Keratinocyte (primary cell): ENCODE measurements around the gene NLRC5. TPM values are rescaled to one million over a fixed set of nuclear protein-coding genes. Genes with fewer than 3 reads are reported as not detected.

Experiments used
- DNase-seq: peaks from one replicate; pipeline ENCODE4 v3.0.0-alpha.2; 2011; ENCODE audit warnings: low read depth, missing footprints, low spot score
- FAIRE-seq: peaks from 2 replicates; lab custom pipeline; 2011; peaks lifted over from hg19 to GRCh38; lab: Jason Lieb, UNC
- H2AFZ ChIP-seq: 2 replicates; pipeline ENCODE4 v1.6.0; 2012; ENCODE audit warnings: low read length, control low read depth, inconsistent platforms; ENCODE audit not compliant: control insufficient read depth
- H3K27ac ChIP-seq: 2 replicates; pipeline ENCODE4 v1.5.1; 2011; ENCODE audit warnings: low read length; ENCODE audit not compliant: control insufficient read depth, insufficient read depth
- H3K27me3 ChIP-seq: 3 replicates; pipeline ENCODE4 v1.6.0; 2011; ENCODE audit warnings: low read length; ENCODE audit not compliant: control insufficient read depth, insufficient read depth; ENCODE audit errors: extremely low read depth
- H3K36me3 ChIP-seq, 2 experiments: 2 replicates in 1 of 2; 3 replicates in 1 of 2; pipeline ENCODE4 v1.5.1; 2011; ENCODE audit warnings: low read length in 2 of 2, mild to moderate bottlenecking in 1 of 2; ENCODE audit not compliant: control insufficient read depth in 2 of 2, insufficient read depth in 2 of 2; ENCODE audit errors: extremely low read depth in 1 of 2
- H3K4me1 ChIP-seq: 3 replicates; pipeline ENCODE4 v1.5.1; 2011; ENCODE audit warnings: low read length; ENCODE audit not compliant: control insufficient read depth, insufficient read depth; ENCODE audit errors: extremely low read depth
- H3K4me2 ChIP-seq: 3 replicates; pipeline ENCODE4 v1.6.0; 2011; ENCODE audit warnings: low read depth, low read length; ENCODE audit not compliant: control insufficient read depth, insufficient read depth; ENCODE audit errors: extremely low read depth
- H3K4me3 ChIP-seq, 3 experiments: fragments of 200-600 bp in 1 of 3; sonication (generic) in 1 of 3; 2 replicates in 2 of 3; 3 replicates in 1 of 3; pipeline ENCODE4 v1.5.1; 2011 to 2016; ENCODE audit warnings: low read length in 3 of 3, mild to moderate bottlenecking in 3 of 3, control low read depth in 2 of 3, inconsistent platforms in 1 of 3, low read depth in 1 of 3, mixed read lengths in 1 of 3, mixed run types in 1 of 3, moderate library complexity in 1 of 3; ENCODE audit not compliant: control insufficient read depth in 2 of 3, insufficient read depth in 2 of 3; ENCODE audit errors: extremely low read depth in 1 of 3
- H3K79me2 ChIP-seq: 2 replicates; pipeline ENCODE4 v1.6.0; 2012; ENCODE audit warnings: low read length; ENCODE audit not compliant: control insufficient read depth, insufficient read depth
- H3K9ac ChIP-seq: 3 replicates; pipeline ENCODE4 v1.6.0; 2011; ENCODE audit warnings: low read length; ENCODE audit not compliant: control insufficient read depth, insufficient read depth; ENCODE audit errors: extremely low read depth
- H3K9me1 ChIP-seq: 3 replicates; pipeline ENCODE4 v1.6.0; 2011; ENCODE audit warnings: low read length; ENCODE audit not compliant: control insufficient read depth, insufficient read depth; ENCODE audit errors: extremely low read depth
- H3K9me3 ChIP-seq: 2 replicates; pipeline ENCODE4 v1.5.1; 2012; ENCODE audit warnings: low read depth, low read length; ENCODE audit not compliant: control insufficient read depth
- H4K20me1 ChIP-seq: 3 replicates; pipeline ENCODE4 v1.6.0; 2011; ENCODE audit warnings: low read length; ENCODE audit not compliant: control insufficient read depth, insufficient read depth; ENCODE audit errors: extremely low read depth
- EZH2 ChIP-seq: IDR thresholded peaks from one replicate; pipeline ENCODE4 v1.6.1; 2012; ENCODE audit warnings: inconsistent platforms, mild to moderate bottlenecking, low read length, moderate library complexity
- dilution Hi-C: fragments of 300-500 bp; cut with MboI; formaldehyde crosslinking; loops from one replicate; pipeline ENCODE4 v1.7.0; 2020; ENCODE audit warnings: low sequenced_read_pairs; ENCODE audit not compliant: extremely low pct_ligation_motif_present
- polyA plus RNA-seq, 5 experiments: library from polyadenylated mRNA; depleted of rRNA in 3 of 5; stranded (reverse) in 3 of 5; stranded (forward) in 1 of 5; unstranded in 1 of 5; fragments of >200 nt; gene quantifications; 1 replicate in 1 of 5; 2 replicates in 3 of 5; 3 replicates in 1 of 5; pipeline versions ENCODE4 v1.2.1 to v1.2.3, GENCODE V29; 2011 to 2012; ENCODE audit warnings: missing spikeins in 2 of 5, low read depth in 1 of 5, low replicate concordance in 1 of 5
- TF ChIP-seq, protein P1 (sequence below), 3 experiments: IDR thresholded peaks in 1 of 3; conservative IDR thresholded peaks in 1 of 3; optimal IDR thresholded peaks in 1 of 3; 2 replicates in 2 of 3; 3 replicates in 1 of 3; pipeline versions ENCODE3 to v1.5.1; 2011; ENCODE audit warnings: low read length in 3 of 3, mild to moderate bottlenecking in 3 of 3, moderate library complexity in 2 of 3, control low read depth in 1 of 3, inconsistent platforms in 1 of 3; ENCODE audit not compliant: insufficient read depth in 2 of 3; ENCODE audit errors: extremely low read depth in 1 of 3

Gene NLRC5
- polyA plus RNA-seq, 1 donor (not counting 4 experiments of a cell fraction or from before 2014, with no cell fraction given) = 7.8 TPM

DNA sequence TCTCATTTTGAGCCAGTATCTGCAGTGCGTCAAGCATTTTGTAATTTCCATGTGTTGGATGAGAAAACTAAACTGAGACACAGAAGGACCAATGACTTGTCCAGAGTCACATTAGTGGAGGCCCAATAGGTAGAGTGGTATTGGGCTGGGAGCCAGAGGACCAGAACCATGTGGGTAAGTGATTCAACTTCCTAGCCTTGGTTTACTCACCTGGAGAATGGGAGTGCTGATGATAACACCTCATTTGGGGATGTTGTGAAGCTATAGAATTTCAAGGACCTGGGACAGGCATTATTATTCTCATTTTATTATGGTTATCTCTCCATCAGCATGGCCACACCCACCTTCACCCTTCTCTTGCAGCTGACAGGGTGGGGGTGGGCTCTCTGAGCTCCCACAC lies 111.1 kb downstream of the NLRC5 start:
- Histone ChIP-seq H3K9me1 (no peaks in the 10 kb centered on the region), H3K79me2 (no peaks in the 10 kb centered on the region), H3K4me1 (peaks cover 7% of the 10 kb centered on the region), H2AFZ (no peak overlapping the region), H3K9ac (no peak overlapping the region), H3K4me3 (no peak overlapping the region), H3K36me3 (no peaks in the 10 kb centered on the region), H3K9me3 (no peaks in the 10 kb centered on the region), H3K27ac (no peak overlapping the region), H3K27me3 (no peaks in the 10 kb centered on the region), H3K4me2 (no peak overlapping the region), H4K20me1 (no peaks in the 10 kb centered on the region)
- TF ChIP-seq, protein P1, sequence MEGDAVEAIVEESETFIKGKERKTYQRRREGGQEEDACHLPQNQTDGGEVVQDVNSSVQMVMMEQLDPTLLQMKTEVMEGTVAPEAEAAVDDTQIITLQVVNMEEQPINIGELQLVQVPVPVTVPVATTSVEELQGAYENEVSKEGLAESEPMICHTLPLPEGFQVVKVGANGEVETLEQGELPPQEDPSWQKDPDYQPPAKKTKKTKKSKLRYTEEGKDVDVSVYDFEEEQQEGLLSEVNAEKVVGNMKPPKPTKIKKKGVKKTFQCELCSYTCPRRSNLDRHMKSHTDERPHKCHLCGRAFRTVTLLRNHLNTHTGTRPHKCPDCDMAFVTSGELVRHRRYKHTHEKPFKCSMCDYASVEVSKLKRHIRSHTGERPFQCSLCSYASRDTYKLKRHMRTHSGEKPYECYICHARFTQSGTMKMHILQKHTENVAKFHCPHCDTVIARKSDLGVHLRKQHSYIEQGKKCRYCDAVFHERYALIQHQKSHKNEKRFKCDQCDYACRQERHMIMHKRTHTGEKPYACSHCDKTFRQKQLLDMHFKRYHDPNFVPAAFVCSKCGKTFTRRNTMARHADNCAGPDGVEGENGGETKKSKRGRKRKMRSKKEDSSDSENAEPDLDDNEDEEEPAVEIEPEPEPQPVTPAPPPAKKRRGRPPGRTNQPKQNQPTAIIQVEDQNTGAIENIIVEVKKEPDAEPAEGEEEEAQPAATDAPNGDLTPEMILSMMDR (optimal IDR thresholded peaks at IDR 0.05 in 1 of 3, IDR thresholded peaks at IDR 0.05 in 1 of 3, conservative IDR thresholded peaks at IDR 0.05 in 1 of 3; ENCODE audit: extremely low read depth in 1 of 3, insufficient read depth in 2 of 3, low read length in 3 of 3) = no peak
- no peak for TF ChIP-seq EZH2
- FAIRE-seq (no peak), DNase-seq (no peak)
- dilution Hi-C loops = no loop called here

GRCh38 chr16:57102888-57103851 lies 113.8 kb downstream of the NLRC5 start:
- H3K36me3 ChIP-seq = no peaks in the 10 kb centered on the region
- H3K4me1 ChIP-seq = peaks cover 7% of the 10 kb centered on the region
- DNase-seq = no peak
- no peak overlapping the region for H3K4me3 ChIP-seq
- no peaks in the 10 kb centered on the region for H3K79me2 ChIP-seq
- H2AFZ ChIP-seq = no peak overlapping the region
- H4K20me1 ChIP-seq = no peaks in the 10 kb centered on the region
- no peak for FAIRE-seq
- H3K4me2 ChIP-seq = no peak overlapping the region
- no peak overlapping the region for H3K9ac ChIP-seq
- dilution Hi-C loops = no loop called here
- H3K9me1 ChIP-seq = no peaks in the 10 kb centered on the region
- TF ChIP-seq, protein P1 (optimal IDR thresholded peaks at IDR 0.05 in 1 of 3, IDR thresholded peaks at IDR 0.05 in 1 of 3, conservative IDR thresholded peaks at IDR 0.05 in 1 of 3; ENCODE audit: extremely low read depth in 1 of 3, insufficient read depth in 2 of 3, low read length in 3 of 3) = no peak
- TF ChIP-seq EZH2 = no peak
- no peaks in the 10 kb centered on the region for H3K27me3 ChIP-seq
- no peak overlapping the region for H3K27ac ChIP-seq
- H3K9me3 ChIP-seq = no peaks in the 10 kb centered on the region
